Esophagus squamous epithelium (tissue), 5 donors: ENCODE data around the gene SETBP1. TPM values are rescaled to one million over a fixed set of nuclear protein-coding genes. Genes with fewer than 3 reads are reported as not detected.

Experiments
- DNase-seq: peaks from one replicate; lab custom pipeline; 2025; lab: John Stamatoyannopoulos, UW
- H3K27ac ChIP-seq, 4 donors: fragments of 200-600 bp; sonication (generic); one replicate each; pipeline ENCODE4 v1.5.1; 2016 to 2019; ENCODE audit warnings: mild to moderate bottlenecking in 1 of 4
- H3K27me3 ChIP-seq, 4 donors: fragments of 200-600 bp; sonication (generic); 1 replicate in 3 of 4; 2 replicates in 1 of 4; pipeline versions ENCODE4 v1.5.1 to v1.6.0; 2017 to 2021; ENCODE audit warnings: antibody characterized with exemption in 1 of 4
- H3K36me3 ChIP-seq, 3 donors: fragments of 200-600 bp; sonication (generic); one replicate each; pipeline ENCODE4 v1.5.1; 2016 to 2019
- H3K4me1 ChIP-seq, 3 donors: fragments of 200-600 bp; sonication (generic); one replicate each; pipeline ENCODE4 v1.5.1; 2017 to 2019
- H3K4me3 ChIP-seq, 4 donors: fragments of 200-600 bp; sonication (generic); 1 replicate in 3 of 4; 2 replicates in 1 of 4; pipeline ENCODE4 v1.5.1; 2016 to 2019; ENCODE audit warnings: mild to moderate bottlenecking in 2 of 4, moderate library complexity in 1 of 4
- H3K9me3 ChIP-seq, 3 donors: fragments of 200-600 bp; sonication (generic); one replicate each; pipeline ENCODE4 v1.5.1; 2016 to 2019
- POLR2A ChIP-seq, 4 donors: fragments of 450-650 bp; IDR thresholded peaks; one replicate each; pipeline ENCODE4 v1.6.1; 2017; ENCODE audit warnings: antibody characterized with exemption in 4 of 4, mild to moderate bottlenecking in 4 of 4, moderate library complexity in 3 of 4
- WGBS, 2 donors: methylation state at CpG; one replicate each; pipeline ENCODE4 v1.1.5; 2018; 5-methylcytosine and 5-hydroxymethylcytosine counted together
- intact Hi-C: fragments of 100-400 bp; cut with DNase I; formaldehyde crosslinking; loops from one replicate; pipeline ENCODE4 v1.15.0; 2022
- total RNA-seq, 4 donors: library from RNA; depleted of rRNA; stranded (reverse); fragments of >200 nt; gene quantifications; one replicate each; pipeline ENCODE4 v1.1.0, GENCODE V29; 2016
- TF ChIP-seq, protein P1 (sequence below), 6 experiments: fragments of 450-650 bp in 4 of 6; fragments of 200-600 bp in 2 of 6; sonication (generic) in 2 of 6; IDR thresholded peaks; one replicate each; pipeline ENCODE4 v1.5.1; 2016 to 2019; ENCODE audit warnings: antibody characterized with exemption in 6 of 6, mild to moderate bottlenecking in 4 of 6, moderate library complexity in 4 of 6
- donor health status: DM: yes; HTN: yes; CAD: no.

The SETBP1 gene
- total RNA-seq, 4 donors from 2014 or later: 2.6 to 18.5 (median 6.4) TPM

DNA sequence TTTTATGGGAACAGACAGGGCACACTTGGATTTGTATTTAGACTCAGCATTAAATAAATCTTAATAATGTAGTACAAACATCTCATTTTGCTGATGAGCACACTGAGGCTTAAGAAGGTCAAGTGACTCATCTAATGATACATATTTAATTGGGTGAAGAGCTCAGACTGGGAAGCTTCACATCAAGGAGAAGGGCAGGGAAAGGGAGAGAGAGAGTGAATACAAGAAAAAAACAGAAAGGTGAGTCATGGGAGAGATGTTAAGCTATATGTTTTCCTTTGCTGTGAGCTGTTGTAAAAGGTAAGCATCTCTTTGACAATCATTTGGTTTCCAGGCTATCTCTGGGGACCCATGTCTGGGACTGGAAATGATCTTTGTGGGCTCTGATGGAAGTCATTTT is 277.8 kb downstream of the SETBP1 start:
- DNase-seq: no peak
- no peaks in the 10 kb centered on the region for H3K27me3 ChIP-seq
- no peaks in the 10 kb centered on the region for H3K36me3 ChIP-seq
- no peak for TF ChIP-seq POLR2A (IDR thresholded peaks at IDR 0.05)
- TF ChIP-seq, protein P1, sequence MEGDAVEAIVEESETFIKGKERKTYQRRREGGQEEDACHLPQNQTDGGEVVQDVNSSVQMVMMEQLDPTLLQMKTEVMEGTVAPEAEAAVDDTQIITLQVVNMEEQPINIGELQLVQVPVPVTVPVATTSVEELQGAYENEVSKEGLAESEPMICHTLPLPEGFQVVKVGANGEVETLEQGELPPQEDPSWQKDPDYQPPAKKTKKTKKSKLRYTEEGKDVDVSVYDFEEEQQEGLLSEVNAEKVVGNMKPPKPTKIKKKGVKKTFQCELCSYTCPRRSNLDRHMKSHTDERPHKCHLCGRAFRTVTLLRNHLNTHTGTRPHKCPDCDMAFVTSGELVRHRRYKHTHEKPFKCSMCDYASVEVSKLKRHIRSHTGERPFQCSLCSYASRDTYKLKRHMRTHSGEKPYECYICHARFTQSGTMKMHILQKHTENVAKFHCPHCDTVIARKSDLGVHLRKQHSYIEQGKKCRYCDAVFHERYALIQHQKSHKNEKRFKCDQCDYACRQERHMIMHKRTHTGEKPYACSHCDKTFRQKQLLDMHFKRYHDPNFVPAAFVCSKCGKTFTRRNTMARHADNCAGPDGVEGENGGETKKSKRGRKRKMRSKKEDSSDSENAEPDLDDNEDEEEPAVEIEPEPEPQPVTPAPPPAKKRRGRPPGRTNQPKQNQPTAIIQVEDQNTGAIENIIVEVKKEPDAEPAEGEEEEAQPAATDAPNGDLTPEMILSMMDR (IDR thresholded peaks at IDR 0.05): no peak
- no peak overlapping the region for H3K27ac ChIP-seq
- H3K4me3 ChIP-seq: no peak overlapping the region
- H3K4me1 ChIP-seq: no peaks in the 10 kb centered on the region
- H3K9me3 ChIP-seq: no peaks in the 10 kb centered on the region
- intact Hi-C loops: no loop called here

DNA sequence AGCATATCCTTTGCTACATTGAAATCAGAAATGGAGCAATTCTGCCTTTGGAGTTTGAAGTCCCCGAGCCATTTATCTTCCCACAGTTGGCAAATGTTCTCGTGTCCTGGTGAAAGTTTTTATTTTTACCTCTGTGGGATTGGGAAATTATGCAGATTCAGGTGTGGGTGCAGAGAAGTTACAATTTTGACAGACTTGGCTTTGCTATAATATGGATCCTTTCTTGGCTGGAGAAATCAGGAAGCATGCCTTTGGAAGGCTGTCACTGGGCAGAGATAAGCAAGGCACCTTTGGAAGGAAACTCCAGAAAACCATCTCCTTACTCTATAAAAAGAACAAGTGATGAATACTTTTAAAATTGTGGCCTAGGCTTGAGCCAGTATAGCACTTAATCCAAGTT is 278.3 kb downstream of the SETBP1 start:
- no peaks in the 10 kb centered on the region for H3K9me3 ChIP-seq
- H3K36me3 ChIP-seq: no peaks in the 10 kb centered on the region
- no peaks in the 10 kb centered on the region for H3K27me3 ChIP-seq
- intact Hi-C loops: no loop called here
- TF ChIP-seq, protein P1 (IDR thresholded peaks at IDR 0.05): no peak
- no peak for TF ChIP-seq POLR2A (IDR thresholded peaks at IDR 0.05)
- no peak overlapping the region for H3K4me3 ChIP-seq
- H3K27ac ChIP-seq: no peak overlapping the region
- DNase-seq: no peak
- WGBS, 2 donors: 71 to 77% methylated on average over 2 of the region's 2 CpGs
- no peaks in the 10 kb centered on the region for H3K4me1 ChIP-seq

- Histone ChIP-seq H3K9me3 (no peaks in the 10 kb centered on the region), H3K27ac (no peak overlapping the region), H3K27me3 (no peaks in the 10 kb centered on the region), H3K4me1 (no peaks in the 10 kb centered on the region), H3K4me3 (no peak overlapping the region), H3K36me3 (no peaks in the 10 kb centered on the region)
- TF ChIP-seq, protein P1 (IDR thresholded peaks at IDR 0.05): no peak
- no peak for TF ChIP-seq POLR2A (IDR thresholded peaks at IDR 0.05)
- intact Hi-C loops: no loop called here
- 85 to 92% methylated on average over 2 of the region's 2 CpGs for WGBS, 2 donors
- no peak for DNase-seq
Measured at GRCh38 chr18:44960580-44960979, 279.9 kb downstream of the SETBP1 start.

- Histone ChIP-seq H3K4me3 (no peak overlapping the region), H3K9me3 (no peaks in the 10 kb centered on the region), H3K27me3 (no peaks in the 10 kb centered on the region), H3K27ac (no peak overlapping the region), H3K36me3 (no peaks in the 10 kb centered on the region), H3K4me1 (no peaks in the 10 kb centered on the region)
- 46 to 56% methylated on average over 3 of the region's 3 CpGs for WGBS, 2 donors
- TF ChIP-seq, protein P1 (IDR thresholded peaks at IDR 0.05): no peak
- no peak for TF ChIP-seq POLR2A (IDR thresholded peaks at IDR 0.05)
- no peak for DNase-seq
- intact Hi-C loops: no loop called here
Measured at GRCh38 chr18:44961288-44961995, 280.8 kb downstream of the SETBP1 start.

DNA sequence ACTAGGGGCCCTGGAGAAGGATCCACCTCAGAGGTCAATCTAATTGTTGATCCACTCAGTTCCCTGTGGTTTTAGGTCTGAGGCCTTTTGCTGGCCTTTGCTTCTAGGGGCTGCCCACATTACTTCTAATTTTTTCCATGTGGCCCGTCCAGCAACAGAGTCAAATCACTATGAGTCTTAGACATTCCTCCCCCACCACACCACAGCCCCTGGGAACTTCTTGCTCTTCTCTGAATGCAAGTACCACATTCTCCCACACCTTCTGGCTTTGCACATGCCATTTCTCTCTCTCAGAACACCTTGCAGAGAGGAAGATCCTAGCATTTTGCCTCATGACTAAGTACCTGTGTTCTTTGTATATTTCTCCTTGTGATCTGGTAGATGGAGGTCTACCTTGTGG is 286.9 kb downstream of the SETBP1 start:
- WGBS, 2 donors: 69 to 90% methylated on average over 1 of the region's 1 CpG

More for the DNA sequence above, 286.9 kb downstream of the SETBP1 start:
- Histone ChIP-seq H3K27me3 (no peaks in the 10 kb centered on the region), H3K36me3 (no peaks in the 10 kb centered on the region), H3K4me1 (no peaks in the 10 kb centered on the region), H3K27ac (no peak overlapping the region), H3K9me3 (no peaks in the 10 kb centered on the region), H3K4me3 (no peak overlapping the region)
- TF ChIP-seq POLR2A (IDR thresholded peaks at IDR 0.05): no peak
- TF ChIP-seq, protein P1 (IDR thresholded peaks at IDR 0.05): no peak
- no peak for DNase-seq
- intact Hi-C loops: no loop called here
